ENCODE results near the gene PRICKLE3.
A peak's percentile ranks its signal among the peaks of the same experiment; 100 is the strongest.

PRICKLE3 gene, protein sequence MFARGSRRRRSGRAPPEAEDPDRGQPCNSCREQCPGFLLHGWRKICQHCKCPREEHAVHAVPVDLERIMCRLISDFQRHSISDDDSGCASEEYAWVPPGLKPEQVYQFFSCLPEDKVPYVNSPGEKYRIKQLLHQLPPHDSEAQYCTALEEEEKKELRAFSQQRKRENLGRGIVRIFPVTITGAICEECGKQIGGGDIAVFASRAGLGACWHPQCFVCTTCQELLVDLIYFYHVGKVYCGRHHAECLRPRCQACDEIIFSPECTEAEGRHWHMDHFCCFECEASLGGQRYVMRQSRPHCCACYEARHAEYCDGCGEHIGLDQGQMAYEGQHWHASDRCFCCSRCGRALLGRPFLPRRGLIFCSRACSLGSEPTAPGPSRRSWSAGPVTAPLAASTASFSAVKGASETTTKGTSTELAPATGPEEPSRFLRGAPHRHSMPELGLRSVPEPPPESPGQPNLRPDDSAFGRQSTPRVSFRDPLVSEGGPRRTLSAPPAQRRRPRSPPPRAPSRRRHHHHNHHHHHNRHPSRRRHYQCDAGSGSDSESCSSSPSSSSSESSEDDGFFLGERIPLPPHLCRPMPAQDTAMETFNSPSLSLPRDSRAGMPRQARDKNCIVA

DNA sequence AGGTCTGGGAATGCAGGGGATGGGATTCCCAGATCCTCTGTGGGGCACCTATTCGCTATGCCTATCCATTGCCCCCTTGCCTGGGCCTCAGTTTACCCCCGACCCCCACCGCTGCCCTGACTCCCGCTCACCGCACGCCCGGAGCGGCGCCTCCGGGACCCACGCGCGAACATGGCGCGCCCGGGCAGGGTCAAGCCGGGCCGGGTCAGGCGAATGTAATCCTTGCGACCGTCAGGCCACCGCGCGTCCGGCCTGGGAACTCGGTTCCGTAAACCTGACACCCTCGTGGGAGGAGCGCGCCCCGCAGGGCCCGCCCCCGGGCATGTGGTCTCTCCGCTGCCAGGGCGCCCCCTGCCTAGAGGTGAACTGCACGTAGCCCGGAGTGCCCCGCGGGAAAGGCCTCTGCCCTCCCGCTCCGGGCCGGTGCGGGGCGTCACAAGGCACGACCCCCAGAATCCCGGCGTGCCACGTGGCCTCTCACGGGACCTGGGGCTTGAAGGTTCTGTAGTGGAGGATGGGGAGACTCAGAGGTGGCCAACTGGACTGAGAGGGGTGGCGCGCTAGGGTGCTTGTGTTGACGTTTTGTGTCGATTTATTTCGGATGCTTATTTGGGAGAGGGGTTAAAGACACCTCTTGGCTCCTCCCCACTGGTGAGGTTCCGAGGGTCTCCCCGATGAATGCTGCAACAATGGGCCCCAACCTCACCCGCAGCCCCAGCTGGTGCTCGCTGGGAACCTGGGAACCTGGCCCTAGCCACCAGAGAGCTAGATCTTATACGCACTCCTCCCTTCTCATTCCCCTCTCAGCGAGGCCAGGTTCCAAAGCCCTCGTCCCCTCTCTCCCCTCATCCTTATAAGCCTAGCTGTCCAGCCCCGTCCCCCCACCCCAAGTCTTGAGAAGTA is at the start of gene PRICKLE3:
PRICKLE3 (minus strand) TSS at position 249 of the 903 bp plus-strand sequence; CDS start at position 173, 76 bp downstream.
- DNase-seq, result peak; percentile 69

DNA sequence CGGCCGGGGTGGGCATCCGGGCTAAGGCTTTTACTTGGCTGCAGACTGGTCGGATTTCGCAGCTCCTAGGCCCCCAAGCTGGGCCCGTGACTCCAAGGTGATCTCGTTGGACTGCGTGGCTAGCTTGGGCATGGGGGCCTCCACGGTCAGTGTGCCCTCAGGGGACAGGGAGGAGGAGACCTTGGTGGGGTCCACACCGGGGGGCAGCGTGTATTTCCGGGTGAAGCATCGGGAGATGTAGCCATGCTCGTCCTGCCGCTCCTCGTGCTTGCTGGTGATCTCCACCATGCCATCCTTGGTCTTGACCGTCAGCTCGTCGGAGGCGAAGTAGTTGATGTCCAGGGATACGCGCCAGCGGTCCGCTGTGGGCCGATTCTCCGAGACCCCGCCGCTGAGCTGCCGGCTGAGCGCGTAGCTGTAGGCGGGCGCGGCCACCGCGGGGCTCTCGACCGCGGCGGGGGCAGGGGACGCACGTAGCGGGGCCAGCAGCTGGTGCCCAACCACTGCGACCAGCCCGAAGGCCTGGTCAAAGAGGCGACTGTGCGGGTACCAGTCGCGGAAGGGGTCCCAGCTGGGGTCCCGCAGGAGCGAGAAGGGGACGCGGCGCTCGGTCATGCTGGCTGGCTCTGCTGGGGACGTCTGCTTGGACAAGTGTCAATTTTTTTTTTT is 47.8 kb upstream of the PRICKLE3 start:
- DNase-seq, result no peak

DNA sequence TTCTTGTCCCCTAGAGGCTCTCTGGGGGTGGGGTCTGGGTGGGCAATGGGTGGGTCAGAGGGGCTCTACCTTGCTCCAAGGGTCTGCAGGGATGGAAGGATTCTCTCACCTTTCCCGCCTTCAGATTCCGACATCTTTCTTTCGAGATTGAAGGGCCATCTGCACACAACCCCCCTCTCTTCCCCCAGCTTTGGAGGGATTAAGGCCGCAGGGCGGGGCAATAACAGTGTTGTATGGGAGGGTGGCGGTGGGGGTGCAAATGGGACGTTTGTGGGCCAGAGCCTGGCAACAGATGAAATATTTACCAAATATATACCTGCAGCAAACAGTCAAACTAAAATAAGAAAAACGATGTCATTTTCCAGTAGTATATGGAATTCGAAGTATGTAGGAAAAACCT is 47.0 kb upstream of the PRICKLE3 start, which contains the start of gene CACNA1F:
CACNA1F (minus strand) TSS at position 165 of the 400 bp plus-strand sequence; CDS start at position 134, 31 bp downstream.
- DNase-seq, result no peak

DNA sequence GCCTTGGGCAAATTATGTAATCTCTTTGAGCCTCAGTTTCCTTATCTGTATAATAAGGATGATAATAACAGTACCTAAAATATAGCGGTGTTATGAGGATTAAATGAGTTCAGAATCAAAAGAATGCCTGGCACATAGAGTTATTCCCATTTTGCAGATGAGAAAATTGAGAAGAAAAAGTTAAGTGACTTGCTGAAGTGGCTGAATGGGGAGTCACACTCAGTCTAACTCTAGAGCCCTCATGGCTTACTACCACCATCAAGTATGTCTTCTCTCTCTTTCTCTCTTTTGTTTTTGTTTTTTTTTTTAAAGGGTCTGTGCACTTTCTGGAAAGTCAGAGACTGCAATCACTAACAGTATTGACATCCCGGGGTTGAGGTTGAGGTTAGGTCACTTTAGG is 46.4 kb upstream of the PRICKLE3 start:
- no peak for DNase-seq

DNA sequence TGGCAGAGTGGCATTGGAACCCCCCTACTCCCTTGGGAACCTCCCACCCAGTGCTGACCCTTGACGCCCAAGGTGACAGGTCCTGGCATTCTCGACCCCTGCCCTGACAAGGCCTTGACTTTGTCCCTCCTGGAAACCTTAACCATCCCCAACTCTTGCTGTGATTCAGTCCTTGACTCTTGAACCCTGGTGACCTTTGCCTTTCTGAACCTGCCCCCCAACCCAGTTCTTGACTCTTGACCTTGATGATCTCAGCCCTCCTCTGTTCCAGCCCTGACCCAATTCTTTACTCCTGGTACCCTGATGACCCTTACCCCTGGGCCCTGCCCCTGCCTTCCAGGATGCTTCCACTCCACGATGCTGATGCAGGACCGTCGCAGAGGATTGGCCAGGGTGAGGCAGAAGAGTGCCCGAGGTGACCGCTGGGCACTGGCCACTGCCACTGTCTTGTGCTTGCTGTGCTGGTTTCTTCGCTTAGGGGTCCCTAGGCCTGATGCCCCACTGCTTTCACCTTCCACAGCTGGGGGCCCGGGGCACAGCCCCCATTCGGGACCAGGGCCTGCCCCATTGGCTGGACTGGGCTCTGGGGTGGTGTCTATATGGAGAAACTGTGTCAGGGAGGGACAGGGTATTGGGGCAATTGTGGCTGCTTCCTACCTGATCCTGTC is 45.3 kb upstream of the PRICKLE3 start:
- DNase-seq, result no peak

DNA sequence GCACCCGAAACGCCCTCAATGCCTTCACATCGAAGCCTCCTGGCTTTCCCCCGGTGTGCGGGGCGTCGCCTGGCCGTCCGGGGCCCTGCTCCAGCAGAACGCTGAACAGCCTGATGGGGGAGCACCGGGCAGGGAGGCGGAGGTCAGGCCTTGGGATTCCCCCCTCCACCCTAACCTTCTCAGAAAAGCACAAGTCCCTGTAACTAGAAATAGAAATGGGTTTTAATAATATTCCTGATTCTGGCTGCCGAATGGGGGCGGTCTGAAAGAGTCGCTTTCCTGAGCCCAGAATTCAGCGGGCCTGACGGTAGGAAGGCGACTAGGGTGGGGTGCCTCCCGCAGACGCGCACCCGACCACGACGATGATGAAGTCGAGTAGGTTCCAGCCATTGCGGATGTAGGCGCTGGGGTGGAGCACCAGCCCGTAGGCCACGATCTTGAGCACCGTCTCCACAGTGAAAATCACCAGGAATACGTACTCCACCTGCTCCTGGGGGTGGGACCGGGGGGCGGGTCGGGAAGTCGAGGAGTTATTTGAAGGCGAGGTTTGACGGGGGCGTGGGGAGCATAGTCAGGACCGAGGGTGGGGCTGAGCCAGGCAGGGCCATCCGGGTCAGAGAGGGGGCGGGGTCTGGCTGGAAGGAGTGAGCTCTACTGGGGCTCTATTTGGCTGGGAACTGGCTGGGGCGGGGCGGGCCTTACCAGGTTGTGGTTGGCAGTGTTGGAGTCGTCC is 44.5 kb upstream of the PRICKLE3 start:
- peak; percentile 47 for DNase-seq

DNA sequence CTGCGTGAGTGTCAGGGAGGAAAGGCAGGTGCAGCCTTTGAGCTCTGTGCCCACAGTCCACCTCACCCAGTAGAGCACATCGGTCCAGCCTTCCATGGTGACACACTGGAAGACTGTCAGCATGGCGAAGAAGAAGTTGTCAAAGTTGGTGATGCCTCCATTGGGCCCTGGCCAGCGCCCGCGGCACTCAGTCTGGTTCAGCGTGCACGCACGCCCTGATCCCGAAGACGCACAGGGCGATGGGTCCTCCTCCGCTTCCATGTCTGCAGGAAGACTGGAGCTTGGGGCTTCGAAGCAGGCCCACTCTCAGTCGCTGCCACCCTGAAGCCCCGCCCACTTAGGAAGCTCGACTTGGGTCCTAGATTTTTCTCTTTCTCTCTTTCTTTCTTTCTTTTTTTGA is 42.0 kb upstream of the PRICKLE3 start:
- no peak for DNase-seq

DNA sequence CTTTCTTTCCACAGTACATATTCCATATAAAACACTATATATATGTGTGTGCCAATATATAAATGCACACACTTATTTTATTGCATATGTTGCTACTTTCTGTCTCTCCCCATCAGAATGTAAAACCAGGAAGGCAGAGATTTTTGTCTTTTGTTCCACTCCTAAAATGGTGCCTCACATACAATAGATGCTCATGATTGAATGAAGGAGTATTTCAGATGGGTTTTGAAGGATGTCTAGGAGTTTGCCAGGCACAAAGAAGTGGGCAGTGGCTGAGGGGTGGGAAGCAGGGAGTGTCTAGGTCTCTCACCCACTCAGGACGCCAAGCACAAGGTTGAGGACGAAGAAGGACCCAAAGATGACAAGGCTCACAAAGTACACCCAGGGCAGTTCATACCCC is 41.6 kb upstream of the PRICKLE3 start:
- DNase-seq, result no peak

DNA sequence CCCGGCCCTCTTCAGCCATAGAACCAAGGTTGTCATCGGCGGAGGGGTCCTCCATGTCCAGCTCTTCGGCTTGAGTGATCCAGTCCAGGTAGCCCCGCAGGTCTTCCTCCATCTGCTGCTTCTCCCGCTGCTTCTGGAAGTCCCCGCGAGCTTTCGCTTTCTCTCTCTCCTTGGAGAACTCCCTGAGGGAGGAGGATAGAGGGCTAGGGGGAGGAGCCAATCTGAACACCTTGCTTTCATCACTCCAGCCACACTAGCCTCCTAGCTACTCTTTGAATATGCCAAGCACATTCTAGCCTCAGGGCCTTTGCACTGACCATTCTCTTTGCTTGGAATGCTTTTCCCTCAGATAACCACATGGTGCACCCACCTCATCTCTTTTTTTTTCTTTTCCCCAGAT is 40.8 kb upstream of the PRICKLE3 start:
- DNase-seq, result no peak

DNA sequence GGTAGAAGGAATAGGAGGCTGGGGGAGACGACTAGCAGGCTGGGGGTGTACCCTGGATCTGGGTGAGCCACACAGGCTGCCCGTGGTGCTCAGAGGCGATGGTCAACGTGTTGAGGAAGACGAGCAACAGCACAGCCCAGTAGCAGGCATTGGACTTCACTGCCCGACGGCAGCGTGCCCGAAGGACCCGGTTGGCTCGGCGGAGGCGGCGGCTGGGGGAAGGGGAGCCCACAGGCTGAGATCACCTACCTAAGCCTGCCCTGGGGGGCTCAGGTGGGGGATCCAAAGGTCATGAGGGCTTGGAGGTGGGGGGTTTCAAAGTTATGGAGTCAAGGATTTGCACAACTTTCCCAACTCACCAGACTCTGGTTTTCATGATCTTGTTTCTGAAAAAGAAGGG is 39.7 kb upstream of the PRICKLE3 start:
- no peak for DNase-seq

DNA sequence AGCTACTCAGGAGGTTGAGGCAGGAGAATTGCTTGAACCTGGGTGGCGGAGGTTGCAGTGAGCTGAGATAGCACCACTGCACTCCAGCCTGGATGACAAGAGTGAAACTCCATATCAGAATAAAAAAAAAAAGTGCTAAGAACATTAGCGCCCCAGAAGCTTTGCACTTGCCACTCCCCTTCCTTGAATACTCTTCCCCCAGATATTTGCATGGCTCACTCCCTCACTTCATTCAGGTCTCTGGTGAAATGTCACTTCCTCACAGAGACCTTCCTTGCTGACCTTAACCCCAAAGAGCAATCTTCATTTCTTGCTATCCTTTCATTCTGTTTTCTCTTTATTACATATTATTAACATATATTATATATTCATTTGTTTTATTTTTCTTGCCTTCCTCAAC is 35.7 kb upstream of the PRICKLE3 start:
- DNase-seq, result no peak

DNA sequence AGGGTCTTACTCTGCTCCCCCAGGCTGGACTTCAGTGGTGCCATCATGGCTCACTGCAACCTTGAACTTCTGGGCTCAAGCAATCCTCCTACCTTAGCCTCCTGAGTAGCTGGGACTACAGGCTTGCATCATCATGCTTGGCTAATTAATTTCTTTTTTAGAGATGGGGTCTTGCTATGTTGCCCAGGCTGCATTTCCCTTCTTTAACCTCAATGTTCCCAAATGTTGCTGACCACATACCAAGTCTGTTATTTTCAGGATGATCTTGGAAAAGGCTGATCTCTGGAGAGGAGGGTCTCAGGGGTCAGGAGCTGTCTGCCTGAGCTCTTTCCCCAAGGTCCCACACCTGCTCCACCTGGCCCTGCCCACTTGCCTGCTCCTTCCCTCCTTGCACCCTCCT is 33.9 kb upstream of the PRICKLE3 start:
- no peak for DNase-seq

DNA sequence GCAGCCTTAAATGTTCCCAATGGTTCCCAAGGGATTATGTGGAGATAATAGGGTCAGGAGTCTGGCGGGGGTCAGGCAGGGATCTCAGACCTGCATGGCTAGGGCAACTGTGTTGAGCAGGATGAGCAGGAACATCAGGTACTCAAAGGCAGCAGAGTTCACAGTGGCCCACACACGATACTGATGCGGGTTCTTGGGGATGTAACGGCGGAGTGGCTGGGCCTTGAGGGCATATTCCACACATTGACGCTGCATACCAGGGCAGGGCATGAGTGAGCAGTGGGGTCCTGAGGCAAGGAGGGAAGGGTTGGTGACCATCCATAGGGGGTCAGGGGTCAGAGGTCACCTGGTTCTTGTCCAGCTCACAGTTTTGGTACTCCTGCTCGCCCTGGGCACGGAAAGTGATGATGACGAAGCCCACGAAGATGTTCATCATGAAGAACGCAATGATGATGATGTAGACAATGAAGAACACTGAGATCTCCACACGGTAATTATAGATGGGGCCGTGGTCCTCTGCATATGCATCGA is 28.9 kb upstream of the PRICKLE3 start:
- no peak for DNase-seq

DNA sequence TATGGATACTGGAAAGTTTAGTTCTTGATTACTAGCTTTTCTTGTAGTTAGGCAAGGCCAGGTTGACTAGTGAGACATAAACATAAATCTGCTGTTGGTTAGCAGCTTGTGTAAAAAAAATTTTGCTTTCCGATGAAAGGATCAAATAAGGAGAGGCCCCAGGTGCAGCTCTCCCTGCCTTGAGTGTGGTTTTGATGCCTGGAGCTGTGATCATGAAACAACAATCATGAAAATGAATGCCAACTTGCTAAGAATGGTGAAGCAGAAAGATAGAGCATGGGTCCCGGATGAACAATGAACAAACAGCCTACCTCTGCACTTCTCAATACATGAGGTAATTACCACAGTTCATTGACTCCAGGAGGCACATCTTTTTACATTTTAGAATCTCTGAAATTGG is 28.2 kb upstream of the PRICKLE3 start:
- no peak for DNase-seq

DNA sequence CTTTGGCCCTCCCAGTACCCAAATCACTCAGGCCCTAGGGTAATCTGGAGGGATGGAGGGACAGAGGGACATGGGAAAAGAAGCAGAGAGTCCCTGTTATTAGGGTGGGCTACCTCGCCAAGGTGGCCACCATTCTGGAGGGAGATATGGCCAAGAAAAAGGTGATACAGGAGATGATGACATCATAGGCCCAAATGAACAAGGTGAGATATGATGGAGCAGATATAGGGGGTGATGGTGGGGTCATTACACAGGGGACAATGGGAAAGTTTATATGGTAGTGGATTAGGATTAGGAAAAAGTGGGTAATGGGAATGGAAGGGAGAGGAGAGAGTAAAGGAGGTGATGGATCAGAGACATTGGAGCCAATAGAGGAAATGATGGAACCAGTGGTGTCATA is 26.7 kb upstream of the PRICKLE3 start:
- no peak for DNase-seq

DNA sequence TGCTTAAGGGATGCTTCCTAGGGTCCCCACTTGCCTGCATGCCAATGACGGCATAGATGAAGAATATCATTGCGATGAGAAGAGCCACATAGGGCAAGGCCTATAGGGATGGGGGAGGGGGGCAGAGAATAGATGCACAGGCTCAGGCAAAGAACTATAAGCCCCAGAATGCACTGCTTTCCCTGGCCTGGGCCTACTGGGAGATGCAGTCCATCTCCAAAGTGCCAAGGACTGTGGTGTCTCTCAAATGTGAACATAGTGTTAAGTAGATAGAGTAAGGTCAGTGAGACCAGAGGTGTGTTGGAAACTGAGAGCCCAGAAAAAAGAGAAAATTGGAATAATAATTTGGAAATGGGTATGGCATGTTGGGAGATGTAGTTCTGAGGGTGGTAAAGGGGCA is 26.0 kb upstream of the PRICKLE3 start:
- no peak for DNase-seq

DNA sequence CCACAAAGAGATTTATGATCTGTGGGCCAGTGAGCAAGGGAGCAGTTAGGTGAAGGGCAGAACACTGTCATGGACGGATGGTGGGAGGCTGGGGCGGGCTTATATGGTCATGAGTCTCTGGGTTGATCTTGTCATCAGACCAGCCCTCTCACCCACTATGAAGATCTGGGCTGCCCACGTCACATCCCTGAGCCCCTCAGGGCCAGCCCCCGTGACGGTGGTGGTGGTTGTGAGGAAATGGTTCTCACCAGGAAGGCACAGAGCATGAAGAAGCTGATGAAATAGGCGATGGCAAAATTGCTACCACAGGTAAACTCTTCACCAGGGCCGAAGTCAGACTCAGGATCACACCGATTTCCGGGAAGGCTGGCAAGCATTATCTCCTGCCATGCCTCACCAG is 24.9 kb upstream of the PRICKLE3 start:
- no peak for DNase-seq

DNA sequence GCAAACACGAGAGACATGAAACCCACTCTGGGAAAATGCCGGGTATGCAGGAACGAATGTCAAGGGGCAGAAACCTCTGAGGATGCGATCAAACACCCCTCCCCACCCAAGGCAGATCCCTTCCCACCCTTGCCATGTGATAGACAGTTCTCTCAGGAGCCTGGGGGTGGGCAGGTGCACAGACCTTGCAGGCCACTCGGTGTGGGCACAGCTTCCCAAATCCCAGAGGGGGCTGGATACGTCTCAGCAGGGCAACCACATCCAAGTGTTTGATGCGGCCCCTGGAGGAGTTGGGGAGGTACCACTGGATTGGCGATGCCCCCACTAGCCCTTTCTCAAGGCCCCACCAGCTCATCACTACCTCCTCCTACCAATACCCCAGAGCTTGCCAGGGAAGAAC is 24.2 kb upstream of the PRICKLE3 start:
- no peak for DNase-seq

DNA sequence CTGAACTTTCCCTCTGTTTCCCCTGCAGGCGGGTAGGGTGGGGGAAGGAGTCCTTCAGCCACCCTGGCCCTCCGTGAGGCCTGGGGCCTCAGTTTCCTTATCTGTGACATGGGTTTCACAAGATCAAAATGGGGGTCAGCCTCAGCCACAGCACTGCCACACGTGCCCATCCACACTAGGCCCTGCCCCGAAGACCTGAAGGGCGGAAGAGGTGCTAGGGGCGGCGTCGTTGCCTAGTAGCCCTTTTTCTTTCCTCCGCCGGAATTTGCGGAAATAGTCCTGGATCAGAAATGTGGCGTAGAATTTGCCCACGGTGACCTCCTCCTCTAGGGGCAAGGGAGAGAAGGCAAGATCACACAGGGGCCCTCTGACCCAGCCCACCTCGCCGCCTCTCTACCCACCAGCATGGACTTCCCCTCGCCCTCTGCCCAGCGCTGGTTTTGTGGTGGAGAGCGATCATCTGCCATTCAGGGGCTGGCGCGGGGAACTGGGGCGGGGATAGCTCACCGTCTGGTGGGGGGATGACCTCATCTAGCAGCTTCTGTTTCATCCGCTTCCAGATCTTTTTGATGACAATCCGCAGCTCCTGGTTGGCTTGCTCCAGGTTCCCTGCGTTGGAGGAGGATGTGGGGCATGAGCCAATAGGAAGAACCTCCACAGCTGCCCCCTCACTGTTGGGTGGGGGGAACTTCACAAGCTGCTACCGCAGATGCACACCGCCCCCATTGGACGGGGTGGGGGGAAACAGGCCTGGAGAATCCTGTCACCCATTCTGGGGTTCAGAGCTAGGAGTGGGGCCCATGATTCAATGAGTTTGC is 23.5 kb upstream of the PRICKLE3 start:
- no peak for DNase-seq

DNA sequence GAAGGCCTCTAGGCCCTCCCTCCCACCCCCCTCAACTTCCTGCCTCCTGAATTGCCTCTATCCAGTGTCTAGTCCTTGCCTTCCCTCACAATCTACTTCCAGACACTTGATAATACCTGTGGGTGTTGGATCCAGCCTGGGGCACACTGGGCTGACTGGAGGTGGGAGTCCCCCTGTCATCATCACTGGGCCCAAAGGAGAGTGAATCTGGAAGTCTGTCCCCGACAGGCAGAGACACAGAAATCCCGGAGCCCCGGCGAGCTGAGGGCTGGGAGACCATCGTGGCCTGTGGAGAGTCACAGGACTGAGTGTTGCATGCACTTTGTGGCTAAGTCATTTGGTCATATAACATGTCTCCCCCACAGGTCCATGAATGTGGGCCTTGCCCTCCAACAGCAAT is 22.2 kb upstream of the PRICKLE3 start:
- no peak for DNase-seq
